Measurements from ENCODE around the gene TRIM54.

TRIM54 gene

DNA sequence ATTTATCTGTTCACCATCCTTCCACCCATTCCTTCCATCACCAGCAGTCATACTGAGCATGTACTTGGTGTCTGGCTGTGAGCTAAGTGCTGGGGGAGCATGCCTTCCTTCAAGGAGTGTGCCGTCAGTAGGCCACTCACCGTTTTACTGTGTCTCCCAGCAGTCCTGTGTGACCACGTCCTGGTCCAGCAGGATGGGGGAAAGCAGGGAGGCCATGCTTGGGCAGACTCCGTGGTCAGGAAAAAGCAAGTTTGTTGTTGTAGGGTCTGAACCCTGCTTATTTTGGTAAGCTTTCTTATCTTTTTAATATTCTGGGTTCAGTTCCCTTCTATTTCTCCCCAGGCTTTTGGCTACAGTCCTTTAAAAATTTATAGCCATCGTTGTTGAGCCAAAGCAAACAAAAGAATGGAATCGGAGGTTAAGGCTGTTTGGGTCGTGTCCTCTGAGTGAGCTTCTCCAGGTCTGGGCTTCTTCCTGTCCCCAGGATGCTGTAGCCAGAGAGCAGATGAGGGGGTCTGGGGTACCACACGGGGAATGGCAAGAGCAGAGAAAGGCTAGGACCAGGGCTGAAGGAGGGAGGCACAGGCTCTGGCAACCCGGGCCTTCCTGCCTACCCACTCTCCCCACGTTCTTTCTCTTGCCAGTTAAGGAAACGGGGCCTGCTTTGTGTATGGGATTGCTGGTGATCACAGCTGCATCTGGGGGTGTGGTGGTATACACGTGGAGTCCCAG, 32.9 kb upstream of the TRIM54 start:
- Mint-ChIP-seq H3K27ac (no peak overlapping the region), H3K9me3 (no peaks in the 10 kb centered on the region), H3K4me3 (no peak overlapping the region), H3K4me1 (peaks cover 6% of the 10 kb centered on the region), H3K36me3 (no peaks in the 10 kb centered on the region), H3K27me3 (peaks cover 12% of the 10 kb centered on the region)
- DNase-seq (ENCODE audit: low spot score in 2 of 2): no peak
- ATAC-seq (ENCODE audit: low read depth): no peak

DNA sequence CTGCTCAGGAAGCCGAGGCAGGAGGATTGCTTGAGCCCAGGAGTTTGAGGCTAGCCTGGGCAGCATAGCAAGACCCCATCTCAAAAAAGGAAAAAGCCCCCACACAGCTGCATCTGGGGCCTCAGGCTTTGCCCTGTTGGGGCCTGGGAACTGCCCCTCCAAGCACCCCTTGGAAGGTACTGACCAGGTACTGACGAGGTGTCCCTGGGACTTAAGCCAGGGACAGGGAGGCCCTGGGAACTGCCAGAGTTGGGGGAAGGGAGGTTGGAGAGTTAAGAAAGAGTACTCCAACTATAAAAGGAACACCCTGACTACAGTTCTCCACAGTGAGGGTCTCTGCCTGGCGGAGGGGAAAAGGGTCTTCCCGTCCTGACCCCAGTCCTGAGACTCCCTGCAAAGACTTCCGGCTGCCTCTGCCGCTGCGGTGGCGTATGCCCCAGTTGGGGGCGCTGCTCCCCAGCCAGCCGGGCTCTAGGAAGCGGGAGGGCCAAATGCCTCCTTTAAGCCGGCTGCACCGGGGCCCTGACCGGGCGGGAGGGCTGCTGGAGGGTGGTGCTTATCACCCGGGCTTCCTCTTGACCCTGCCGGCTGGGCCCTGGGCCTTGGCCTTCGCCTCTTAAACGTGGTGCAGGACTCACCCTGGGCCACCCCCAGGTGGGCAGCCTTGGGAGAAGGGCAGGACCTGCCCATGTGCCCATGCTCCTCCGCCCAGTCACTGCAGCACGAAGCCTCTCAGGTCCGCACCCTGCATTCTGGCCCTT, 32.2 kb upstream of the TRIM54 start:
- peaks cover 6% of the 10 kb centered on the region for H3K4me1 Mint-ChIP-seq
- no peaks in the 10 kb centered on the region for H3K36me3 Mint-ChIP-seq
- ATAC-seq (ENCODE audit: low read depth) (peak; percentile 69), DNase-seq (ENCODE audit: low spot score in 2 of 2) (peak; percentile 23 to 41)
- no peaks in the 10 kb centered on the region for H3K9me3 Mint-ChIP-seq
- H3K4me3 Mint-ChIP-seq: no peak overlapping the region
- no peak overlapping the region for H3K27ac Mint-ChIP-seq
- H3K27me3 Mint-ChIP-seq: peaks cover 19% of the 10 kb centered on the region

DNA sequence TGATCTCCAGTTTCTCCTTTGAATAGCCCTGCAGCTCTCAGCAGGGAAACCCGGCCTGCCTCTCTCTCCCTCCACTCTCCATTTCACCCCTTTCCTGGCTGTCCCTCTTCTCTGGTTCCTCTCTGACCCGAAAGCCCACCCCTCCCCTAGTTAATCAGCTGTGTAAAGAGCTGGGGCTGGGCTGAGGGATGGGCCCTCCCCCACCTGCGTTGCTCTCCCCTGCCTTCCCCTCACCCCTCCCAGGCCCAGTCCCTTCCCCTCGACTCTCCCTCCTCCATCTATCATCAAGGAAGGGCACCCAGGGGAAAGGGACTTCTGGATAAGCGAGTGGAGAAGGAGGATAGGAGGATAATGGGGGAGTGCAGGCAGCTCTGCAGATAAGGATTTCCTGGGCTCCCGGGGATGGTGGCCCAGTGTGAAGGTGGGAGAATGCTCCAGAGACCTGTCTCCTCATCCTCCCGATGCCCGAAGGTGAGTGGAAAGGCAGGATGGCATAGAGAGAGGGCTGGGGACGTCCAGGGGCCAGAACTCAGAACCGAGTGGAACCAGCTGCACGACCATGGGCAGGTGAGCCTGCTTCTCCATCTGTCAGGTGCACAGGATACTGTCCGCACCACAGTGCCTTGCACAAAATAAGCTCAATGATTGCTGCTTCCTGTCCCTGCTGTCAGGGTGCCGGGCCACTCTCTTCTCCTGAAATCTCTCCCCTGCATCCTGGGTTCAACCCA, 31.4 kb upstream of the TRIM54 start:
- ATAC-seq (ENCODE audit: low read depth) (no peak), DNase-seq (ENCODE audit: low spot score in 2 of 2) (no peak)
- Mint-ChIP-seq H3K36me3 (no peaks in the 10 kb centered on the region), H3K4me1 (peaks cover 6% of the 10 kb centered on the region), H3K9me3 (no peaks in the 10 kb centered on the region), H3K27me3 (peaks cover 23% of the 10 kb centered on the region), H3K4me3 (no peak overlapping the region), H3K27ac (no peak overlapping the region)

DNA sequence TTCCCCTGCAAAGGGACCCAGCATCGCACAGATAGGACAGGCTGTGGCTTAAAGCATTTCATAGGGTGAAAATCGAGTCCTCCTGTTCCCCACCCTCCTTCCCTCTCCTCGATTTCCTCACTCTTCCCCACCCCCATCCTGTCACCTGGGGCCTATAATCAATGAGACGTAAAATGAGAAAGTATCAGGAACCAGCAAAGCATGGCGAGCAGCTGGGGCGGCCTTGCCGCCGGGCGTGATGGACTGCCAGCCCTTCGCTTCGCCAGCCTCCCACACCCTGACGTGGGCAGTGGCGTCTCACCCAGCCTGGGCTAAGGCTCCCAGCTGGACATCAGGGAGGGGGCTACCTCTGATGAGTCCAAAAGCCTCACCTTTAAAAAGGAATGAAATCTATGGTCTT, 30.5 kb upstream of the TRIM54 start:
- Mint-ChIP-seq H3K27ac (no peak overlapping the region), H3K4me3 (no peak overlapping the region), H3K9me3 (no peaks in the 10 kb centered on the region), H3K36me3 (no peaks in the 10 kb centered on the region), H3K27me3 (peaks cover 30% of the 10 kb centered on the region), H3K4me1 (peaks cover 6% of the 10 kb centered on the region)
- DNase-seq (ENCODE audit: low spot score in 2 of 2) (no peak), ATAC-seq (ENCODE audit: low read depth) (no peak)

DNA sequence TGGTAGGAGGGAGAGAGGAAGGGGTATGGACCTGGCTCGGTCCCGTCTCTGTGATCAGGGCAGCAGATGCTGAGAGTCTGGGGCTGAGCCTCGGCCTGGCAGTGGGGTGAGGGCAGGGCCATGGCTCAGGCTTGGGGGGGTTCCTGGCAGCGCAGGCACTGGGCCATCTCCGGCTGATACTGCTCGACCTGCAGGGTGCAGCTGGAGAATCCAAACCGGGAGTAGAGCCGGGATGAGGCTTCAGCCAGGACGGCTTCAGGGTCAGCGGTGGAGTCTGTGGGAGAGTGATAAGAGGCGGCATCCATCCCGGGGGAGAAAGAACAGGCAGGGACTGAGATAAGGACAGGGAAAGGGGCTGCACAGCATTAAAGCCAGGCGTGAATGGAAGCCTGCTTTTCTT, 27.0 kb upstream of the TRIM54 start:
- H3K4me1 Mint-ChIP-seq: peaks cover 6% of the 10 kb centered on the region
- no peak overlapping the region for H3K4me3 Mint-ChIP-seq
- no peak overlapping the region for H3K27ac Mint-ChIP-seq
- ATAC-seq (ENCODE audit: low read depth): no peak
- no peaks in the 10 kb centered on the region for H3K36me3 Mint-ChIP-seq
- no peaks in the 10 kb centered on the region for H3K9me3 Mint-ChIP-seq
- H3K27me3 Mint-ChIP-seq: peaks cover 42% of the 10 kb centered on the region
- DNase-seq (ENCODE audit: low spot score in 2 of 2): no peak

DNA sequence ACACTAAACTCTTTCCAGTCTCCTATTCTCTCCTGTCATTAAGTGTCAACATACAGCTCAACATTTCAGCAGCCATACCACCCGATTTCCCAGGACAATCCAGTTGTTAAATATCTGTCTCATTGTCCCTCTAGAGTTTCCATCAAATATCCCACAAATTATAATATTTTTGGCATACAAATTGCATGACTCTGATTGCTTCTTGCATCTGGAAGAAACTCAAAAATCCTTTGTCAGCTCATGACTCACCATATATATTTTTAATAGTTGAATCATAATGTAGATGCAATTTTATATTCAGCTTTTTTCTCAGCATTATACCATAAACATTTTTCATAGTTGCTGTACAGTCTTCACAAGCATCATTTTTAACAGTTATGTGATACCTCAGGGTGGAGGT, 26.6 kb upstream of the TRIM54 start:
- no peaks in the 10 kb centered on the region for H3K9me3 Mint-ChIP-seq
- ATAC-seq (ENCODE audit: low read depth) (no peak), DNase-seq (ENCODE audit: low spot score in 2 of 2) (no peak)
- peaks cover 42% of the 10 kb centered on the region for H3K27me3 Mint-ChIP-seq
- H3K36me3 Mint-ChIP-seq: no peaks in the 10 kb centered on the region
- no peak overlapping the region for H3K4me3 Mint-ChIP-seq
- H3K4me1 Mint-ChIP-seq: peaks cover 3% of the 10 kb centered on the region
- H3K27ac Mint-ChIP-seq: no peak overlapping the region

DNA sequence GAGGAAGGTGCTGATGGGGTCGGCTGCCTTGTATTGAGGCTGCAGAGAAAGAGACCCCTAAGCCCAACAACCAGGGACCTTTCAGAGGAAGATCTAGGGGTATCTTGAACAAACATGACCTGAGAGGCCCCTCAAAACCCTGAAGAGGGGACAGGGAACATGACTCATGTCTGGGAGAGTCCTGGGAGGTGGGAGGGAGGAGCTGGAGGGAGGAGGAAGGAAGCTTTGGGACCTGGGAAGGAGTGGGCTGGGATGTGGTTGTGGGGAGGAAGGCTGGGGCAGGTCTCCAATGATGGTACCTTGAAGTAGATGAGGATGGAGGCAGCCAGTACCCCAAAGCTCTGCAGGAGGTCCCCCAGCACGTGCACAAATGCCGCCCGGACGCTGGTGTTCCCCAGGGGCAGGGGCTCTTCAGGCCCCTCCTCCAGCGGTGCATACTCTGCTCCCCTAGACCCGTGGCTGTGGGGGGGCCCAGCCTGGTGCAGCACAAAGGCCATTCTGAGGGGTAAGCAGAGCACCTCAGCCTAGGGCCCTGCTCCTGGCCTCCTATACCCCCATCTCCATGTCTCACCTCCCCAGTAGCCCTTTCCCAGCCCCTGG, 25.3 kb upstream of the TRIM54 start:
- H3K4me1 Mint-ChIP-seq: peaks cover 8% of the 10 kb centered on the region
- DNase-seq (ENCODE audit: low spot score in 2 of 2) (no peak), ATAC-seq (ENCODE audit: low read depth) (no peak)
- H3K9me3 Mint-ChIP-seq: no peaks in the 10 kb centered on the region
- no peak overlapping the region for H3K4me3 Mint-ChIP-seq
- no peaks in the 10 kb centered on the region for H3K36me3 Mint-ChIP-seq
- no peak overlapping the region for H3K27ac Mint-ChIP-seq
- H3K27me3 Mint-ChIP-seq: peaks cover 51% of the 10 kb centered on the region

DNA sequence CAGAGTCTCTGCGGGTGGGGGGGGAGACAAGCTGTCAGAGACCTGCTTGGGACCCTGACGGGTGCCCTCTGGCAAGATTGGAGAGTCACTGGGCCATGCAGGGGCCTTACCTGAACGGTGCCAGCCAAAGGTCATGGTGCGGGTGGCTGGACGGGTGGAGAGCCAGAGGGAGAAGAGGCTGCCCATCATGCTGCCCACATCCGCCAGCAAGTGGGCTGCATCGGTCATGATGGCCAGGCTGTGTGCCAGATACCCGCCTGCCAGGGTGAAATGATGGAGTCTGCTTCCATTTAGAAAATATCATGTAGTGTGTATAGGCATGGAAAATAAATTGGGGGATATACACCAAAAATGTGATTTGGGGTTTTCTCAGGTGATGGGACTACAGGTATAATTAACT, 24.2 kb upstream of the TRIM54 start:
- no peaks in the 10 kb centered on the region for H3K9me3 Mint-ChIP-seq
- peaks cover 51% of the 10 kb centered on the region for H3K27me3 Mint-ChIP-seq
- no peak overlapping the region for H3K27ac Mint-ChIP-seq
- H3K36me3 Mint-ChIP-seq: no peaks in the 10 kb centered on the region
- DNase-seq (ENCODE audit: low spot score in 2 of 2) (no peak), ATAC-seq (ENCODE audit: low read depth) (no peak)
- peaks cover 8% of the 10 kb centered on the region for H3K4me1 Mint-ChIP-seq
- H3K4me3 Mint-ChIP-seq: no peak overlapping the region

DNA sequence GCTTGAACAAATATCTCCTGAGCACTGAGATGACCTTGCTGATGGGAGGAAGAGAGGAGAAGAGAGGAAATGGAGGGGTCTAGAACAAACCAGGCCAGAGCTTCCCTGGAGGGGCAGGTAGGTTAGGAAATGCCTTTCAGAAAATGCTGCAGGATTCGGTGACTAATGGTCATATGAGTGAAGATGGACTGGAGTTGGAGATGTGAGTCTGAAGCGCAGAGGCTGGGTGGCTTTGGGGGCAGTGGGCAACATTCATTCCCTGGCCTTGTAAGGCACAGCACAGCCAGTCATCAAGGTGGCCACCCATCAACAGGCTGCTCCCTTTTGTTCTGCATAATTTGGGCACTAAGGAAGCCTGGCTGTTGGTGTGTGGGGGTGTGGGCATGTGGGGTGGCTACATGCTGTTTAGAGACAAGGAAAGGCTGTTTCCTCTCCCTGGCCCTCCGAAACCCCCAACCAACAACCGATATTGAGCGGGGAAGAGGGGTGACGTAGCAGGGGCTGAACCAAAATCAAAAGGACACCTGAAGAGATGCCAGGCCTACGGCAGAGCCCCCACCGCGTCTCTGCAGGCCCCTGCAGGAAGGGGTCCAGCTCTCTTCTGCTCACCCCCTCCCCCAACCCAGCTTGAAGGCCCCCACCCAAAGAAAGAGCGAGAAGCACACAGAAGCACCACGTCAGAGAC, 20.8 kb upstream of the TRIM54 start:
- peak overlapping the region; percentile 20 for H3K27ac Mint-ChIP-seq
- peaks cover 44% of the 10 kb centered on the region for H3K27me3 Mint-ChIP-seq
- ATAC-seq (ENCODE audit: low read depth): no peak
- H3K4me1 Mint-ChIP-seq: peaks cover 18% of the 10 kb centered on the region
- DNase-seq (ENCODE audit: low spot score in 2 of 2): no peak
- H3K9me3 Mint-ChIP-seq: no peaks in the 10 kb centered on the region
- peak overlapping the region; percentile 75 for H3K4me3 Mint-ChIP-seq
- no peaks in the 10 kb centered on the region for H3K36me3 Mint-ChIP-seq

DNA sequence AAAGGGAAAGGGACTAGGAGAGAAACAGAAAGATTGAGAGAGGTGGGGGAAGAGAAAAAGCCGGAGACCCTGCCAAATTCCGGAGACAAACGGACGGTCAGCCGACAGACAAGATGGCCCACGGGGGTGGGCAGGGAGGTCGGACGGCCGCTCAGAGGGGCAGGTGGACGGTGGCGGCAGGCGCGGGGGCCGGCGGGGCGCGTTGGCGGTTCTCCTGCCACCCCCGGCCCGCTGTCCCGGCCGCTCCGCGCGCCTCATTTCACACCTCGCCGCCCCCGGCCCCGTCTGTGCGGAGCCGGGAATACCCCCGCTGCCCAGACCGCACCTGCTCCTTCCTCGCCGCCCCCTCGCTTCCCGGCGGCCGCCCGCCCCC, 20.3 kb upstream of the TRIM54 start:
- ATAC-seq (ENCODE audit: low read depth) (no peak), DNase-seq (ENCODE audit: low spot score in 2 of 2) (no peak)
- Mint-ChIP-seq H3K9me3 (no peaks in the 10 kb centered on the region), H3K27ac (peak overlapping the region; percentile 20), H3K27me3 (peaks cover 39% of the 10 kb centered on the region), H3K4me1 (peaks cover 18% of the 10 kb centered on the region), H3K4me3 (peak overlapping the region; percentile 75), H3K36me3 (no peaks in the 10 kb centered on the region)

DNA sequence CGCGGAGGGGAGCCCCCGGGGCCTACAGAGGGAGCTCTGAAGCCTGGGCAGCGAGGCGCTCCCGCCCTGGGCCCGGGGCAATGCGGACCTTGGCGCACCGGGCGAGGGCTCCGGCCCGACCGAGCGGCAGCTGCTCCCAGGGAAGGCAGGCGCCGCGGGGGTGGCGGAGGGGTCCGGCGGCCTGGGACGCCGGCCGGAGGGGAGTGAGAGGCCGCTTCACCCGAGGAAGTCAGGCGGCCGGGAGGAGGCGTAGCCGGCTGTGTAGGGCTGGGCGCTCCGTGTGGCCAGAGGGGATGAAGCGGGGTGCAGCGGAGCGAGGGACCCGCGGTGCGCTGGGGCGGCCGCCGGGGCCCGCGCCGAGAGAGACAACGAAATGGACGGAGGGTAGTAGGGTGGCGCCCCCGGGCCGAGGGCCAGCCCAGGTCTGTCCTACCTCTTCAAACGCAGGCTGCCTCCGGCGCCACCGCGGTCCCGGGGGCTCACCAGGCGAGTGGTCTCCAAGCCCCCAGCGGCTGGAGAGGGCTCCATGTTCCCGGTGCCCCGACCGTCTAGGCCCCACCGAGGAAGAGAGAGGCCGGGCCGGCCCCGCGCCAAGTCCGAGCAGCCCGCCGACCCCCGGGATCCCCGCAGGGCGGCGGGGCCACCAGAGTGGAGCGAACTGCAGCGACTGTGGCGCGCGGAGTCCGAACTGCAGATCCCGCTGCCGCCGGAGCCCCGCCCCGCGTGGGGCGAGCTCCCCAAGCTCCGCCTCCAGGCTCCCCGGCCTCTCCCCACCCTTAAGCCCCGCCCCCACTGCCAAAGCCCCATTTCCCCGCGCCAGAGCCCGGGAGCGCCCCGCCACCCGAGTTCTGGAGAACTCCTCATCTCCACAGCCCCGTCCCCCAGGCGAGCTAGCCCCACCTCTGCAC, 19.6 kb upstream of the TRIM54 start, which contains the start of gene SLC30A3:
Gene SLC30A3, minus strand, starts transcription at position 669 of the 908 bp plus-strand sequence. Its CDS starts 141 bp downstream, at position 528.
- ATAC-seq (ENCODE audit: low read depth) (peak; percentile 60), DNase-seq (ENCODE audit: low spot score in 2 of 2) (peak; percentile 41 to 52)
- Mint-ChIP-seq H3K27me3 (peaks cover 35% of the 10 kb centered on the region), H3K4me3 (peak within 1 kb of the TSS; percentile 92), H3K27ac (no peak within 1 kb of the TSS), H3K4me1 (peaks cover 18% of the 10 kb centered on the region), H3K36me3 (no peaks in the 10 kb centered on the region), H3K9me3 (no peaks in the 10 kb centered on the region)

DNA sequence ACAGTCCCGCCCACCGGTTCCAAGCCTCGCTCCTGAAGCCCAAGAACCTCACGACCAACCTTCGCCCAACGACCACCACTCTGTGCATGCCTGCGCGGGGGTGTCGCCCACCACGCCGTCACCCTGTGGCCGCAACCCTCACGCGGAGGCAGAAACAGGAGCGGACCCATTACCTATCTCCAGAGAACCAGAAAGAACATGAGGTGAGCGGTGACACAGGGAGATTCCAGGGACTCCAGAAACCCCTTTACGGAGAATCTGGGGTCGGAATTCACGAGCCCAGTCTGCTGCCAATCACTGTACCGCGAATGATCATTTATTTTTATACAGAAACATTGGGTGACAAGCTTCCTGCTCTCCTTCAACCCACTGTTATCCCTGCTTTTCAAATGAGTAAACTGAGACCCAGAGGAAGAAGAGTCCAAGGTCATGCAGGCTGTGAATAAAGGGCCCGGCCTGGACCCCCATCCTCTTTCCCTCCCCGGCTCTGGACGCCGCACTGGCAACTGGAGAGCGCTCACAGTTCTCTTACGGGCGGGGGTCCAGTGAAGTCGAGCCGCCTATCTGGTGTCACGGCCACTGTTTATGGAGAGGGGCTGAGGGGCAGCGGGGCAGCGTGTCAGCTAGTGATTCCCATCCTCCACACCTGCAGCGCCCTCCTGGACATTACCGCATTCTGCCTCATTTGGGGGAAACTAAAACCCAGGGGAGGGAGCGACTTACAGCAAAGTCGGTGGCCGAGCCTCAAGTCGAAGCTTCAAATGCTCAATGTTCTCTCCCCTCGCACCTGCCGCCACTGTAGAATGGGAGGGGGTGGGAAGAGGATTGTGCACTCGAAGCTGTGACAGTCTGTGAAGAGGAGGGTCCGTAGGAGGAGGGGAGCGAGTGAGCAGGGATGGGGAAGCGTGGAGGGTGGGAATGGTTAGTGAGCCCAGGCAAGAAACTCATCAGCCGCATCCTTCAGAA, 18.7 kb upstream of the TRIM54 start:
- DNase-seq (ENCODE audit: low spot score in 2 of 2) (peak in 1 of 2 donors; percentile 37), ATAC-seq (ENCODE audit: low read depth) (no peak)
- Mint-ChIP-seq H3K36me3 (no peaks in the 10 kb centered on the region), H3K4me3 (peak overlapping the region; percentile 92), H3K9me3 (no peaks in the 10 kb centered on the region), H3K27ac (no peak overlapping the region), H3K4me1 (peaks cover 18% of the 10 kb centered on the region), H3K27me3 (peaks cover 29% of the 10 kb centered on the region)

Measured in memory B cell (primary cell).